HG03432 (cell line): Measurements from ENCODE around the gene LRRC66.

ENCODE experiments used
- ATAC-seq: cut with Tn5 transposase; IDR thresholded peaks from one replicate; pipeline ENCODE4 v1.9.1; 2021; ENCODE audit warnings: mild to moderate bottlenecking, moderate library complexity; ENCODE audit not compliant: unreplicated experiment

The LRRC66 gene

DNA sequence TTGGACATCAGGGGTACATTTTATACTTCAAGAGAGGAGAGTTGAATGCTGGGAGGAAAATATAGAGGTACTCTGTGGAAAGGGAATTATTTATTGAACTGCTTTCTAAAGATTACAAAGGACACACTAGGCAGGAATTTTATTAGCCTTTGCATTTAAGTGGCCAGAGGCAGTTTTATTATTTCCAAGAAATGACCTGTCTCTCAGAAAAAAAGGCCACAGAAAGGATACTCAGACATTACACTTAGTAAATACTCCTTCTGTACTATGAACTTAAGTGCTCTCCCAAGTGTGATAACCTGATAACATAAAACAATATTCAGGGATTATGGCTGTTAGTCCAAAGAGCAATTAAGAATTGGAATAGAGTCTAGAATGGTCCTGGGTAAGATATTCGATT lies 7.5 kb downstream of the LRRC66 start:
- ATAC-seq = no peak

DNA sequence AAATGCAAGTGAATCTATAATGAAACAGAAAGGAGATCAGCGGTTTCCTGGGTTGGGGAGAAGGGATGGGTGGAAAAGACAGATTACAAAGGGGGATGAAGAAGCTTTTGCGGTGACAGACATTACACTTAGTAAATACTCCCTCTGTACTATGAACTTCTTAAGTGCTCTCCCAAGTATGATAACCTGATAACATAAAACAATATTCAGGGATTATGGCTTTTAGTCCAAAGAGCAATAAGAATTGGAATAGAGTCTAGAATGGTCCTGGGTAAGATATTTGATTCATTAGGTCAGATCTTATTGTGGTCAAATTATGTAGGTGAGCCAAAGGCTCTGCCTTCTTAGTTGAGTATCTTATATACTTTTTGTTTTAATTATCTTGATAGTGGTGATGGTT lies 9.2 kb downstream of the LRRC66 start:
- no peak for ATAC-seq

DNA sequence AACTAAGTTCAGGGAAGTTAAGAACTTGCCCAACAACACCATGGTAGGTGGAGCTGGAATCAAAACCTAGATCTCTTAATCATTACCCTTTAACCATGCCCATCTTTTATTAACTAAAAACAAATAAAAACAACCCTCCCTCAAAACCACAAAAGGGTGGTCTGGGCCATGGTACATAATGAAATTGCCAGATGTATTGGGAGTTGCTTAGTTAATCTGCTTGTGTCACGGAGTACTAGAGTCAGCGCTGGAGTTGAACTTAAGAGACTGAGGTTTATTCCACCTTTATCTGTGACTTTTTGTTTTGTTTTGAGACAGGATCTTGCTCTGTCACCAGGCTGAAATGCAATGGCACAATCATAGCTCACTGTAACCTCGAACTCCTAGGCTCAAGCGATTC lies 13.3 kb downstream of the LRRC66 start:
- ATAC-seq = no peak

DNA sequence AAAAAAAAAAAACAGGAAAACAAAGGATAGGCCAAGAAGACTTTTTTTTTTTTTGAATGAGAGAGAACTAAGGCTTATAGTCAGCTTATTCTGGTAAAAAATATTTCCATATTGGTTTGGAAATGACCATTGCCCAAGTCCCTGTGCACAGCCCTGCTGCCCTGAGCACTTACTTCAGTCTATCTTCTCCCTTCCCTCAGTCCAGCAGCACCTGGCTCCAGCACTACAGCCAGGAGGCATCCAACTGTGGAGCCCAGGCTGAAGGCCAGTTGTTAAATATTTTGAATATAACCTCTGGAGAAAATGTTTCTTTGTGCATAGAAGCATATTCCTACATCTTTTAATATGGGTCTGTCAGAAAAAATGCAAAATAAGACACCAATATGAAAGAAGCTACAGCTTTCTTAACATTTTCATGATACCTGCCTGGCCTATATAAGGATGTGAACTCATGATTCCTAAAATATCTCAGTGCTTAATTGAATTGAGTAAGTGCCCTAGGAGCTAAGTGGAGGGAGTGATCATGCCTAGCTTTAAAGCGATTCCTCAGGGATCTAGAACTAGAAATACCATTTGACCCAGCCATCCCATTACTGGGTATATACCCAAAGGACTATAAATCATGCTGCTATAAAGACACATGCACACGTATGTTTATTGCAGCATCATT lies 14.4 kb downstream of the LRRC66 start:
- ATAC-seq = no peak

DNA sequence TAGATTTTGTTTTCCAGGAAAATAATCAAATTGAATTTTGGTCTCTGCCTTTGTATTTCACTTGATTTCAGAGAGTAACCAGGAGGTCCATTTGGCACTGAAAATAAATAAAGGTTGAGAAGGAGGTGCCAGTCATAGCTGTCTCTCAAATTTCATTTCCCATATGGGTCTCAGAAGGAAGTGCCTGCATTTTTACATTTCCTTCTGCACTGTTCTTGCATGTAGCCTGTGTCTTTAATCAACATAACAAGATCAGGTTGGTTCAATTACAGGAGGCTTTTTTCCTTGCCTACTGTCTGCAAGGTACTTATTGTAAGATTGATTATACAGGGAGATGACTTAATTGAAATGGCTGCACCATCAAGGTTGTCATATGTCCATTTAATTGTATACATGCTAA lies 15.7 kb downstream of the LRRC66 start:
- no peak for ATAC-seq

DNA sequence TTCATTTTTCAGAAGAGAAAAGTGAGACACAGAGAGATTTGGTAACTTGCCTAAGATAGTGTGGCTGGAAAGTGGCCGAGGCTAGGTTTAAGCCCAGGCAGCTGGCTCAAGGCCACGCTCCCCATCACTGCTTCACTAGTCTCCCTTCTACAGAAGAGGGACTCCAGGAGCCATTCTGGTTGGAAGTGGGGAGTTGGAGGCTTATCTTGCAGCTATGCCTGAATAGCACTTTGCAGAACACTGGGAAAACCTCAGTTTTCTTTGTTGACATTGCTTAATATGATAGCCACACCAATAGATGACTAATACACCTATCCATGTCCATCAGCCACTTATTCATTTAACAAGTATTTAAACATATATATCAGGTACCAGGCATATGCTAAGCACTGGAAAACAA lies 18.5 kb downstream of the LRRC66 start:
- ATAC-seq = no peak

DNA sequence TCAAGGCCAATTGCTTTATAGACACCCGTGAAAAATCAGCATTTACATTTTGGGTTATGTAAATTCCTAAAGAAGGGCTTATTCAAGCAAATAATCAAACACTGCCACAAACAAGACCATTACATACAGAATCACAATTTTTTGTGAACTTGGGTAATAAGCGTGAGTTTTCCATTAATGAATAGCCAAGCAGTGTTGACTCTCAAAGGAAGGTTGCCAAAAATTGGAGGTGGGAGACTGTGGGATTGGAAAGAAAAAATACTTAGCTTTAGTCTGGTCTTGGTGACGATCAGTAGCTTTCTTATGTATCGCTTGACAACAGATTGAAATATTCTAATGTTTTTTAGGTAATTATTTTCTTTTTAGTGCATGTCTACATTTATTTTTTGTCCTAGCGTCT lies 20.9 kb downstream of the LRRC66 start:
- ATAC-seq = no peak

DNA sequence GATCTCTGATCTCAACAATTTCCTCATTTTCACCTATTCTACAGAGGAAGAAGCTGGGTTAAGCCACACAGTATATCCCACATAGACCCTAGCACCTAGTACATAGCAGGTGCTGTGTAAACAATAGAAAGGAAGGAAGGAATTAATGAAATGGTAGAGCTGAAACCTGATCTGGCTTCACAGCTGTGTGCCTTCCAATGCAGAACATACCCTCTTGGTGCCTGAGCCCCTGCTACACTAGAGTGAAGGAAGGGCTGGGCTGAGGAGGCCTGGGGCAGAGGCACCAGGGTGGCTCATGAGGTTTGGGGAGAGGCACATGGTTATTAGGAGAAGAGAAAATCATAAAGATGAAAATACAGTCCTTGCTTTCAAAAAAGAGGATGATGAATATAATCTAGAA lies 21.3 kb downstream of the LRRC66 start:
- ATAC-seq = no peak

DNA sequence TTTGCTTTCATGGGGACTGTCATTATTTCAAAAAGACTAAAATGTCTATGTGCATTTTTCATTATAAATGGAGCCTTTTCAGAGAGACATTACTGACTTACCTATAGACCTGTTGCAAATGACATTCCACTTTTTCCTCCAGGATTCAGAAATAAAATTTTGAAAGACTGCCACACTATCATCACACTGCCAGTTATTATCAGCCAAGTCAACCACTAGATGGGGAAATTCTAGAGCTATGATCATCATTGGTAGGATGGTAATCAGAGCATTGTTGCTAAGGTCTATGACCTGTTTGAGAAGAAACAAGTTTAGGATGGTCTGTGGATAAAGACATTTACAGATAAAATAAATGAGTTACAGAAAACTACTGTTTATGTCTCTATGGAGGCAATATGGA lies 22.5 kb downstream of the LRRC66 start:
- no peak for ATAC-seq

DNA sequence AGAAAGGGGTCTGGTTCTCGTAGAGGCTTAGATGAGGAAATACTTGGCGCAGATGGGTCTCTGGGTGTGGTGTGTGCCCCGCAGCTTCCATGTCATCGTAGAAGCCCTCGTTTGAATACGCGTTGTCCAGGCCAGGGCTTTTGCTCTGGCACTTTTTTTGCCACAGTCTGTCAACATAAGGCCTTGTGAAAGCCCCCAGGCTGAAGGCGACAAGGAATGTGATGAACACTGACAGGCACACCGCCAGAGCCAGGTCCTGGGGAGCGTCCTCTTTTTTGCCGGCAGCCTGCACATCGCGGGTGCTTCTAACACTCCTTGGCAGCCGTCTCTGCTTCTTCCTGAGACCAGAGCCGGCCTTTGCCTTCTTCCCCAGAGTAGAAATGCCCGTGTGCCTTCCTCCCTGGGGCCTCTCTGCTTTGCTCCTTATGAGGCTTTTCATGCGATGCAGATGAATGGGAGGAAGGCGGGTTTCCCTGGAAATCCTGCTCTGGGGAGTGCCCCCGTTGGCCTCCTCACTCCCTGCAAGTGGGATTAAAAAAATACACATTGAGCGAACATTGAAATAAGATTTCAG lies 24.4 kb downstream of the LRRC66 start:
- ATAC-seq = no peak

DNA sequence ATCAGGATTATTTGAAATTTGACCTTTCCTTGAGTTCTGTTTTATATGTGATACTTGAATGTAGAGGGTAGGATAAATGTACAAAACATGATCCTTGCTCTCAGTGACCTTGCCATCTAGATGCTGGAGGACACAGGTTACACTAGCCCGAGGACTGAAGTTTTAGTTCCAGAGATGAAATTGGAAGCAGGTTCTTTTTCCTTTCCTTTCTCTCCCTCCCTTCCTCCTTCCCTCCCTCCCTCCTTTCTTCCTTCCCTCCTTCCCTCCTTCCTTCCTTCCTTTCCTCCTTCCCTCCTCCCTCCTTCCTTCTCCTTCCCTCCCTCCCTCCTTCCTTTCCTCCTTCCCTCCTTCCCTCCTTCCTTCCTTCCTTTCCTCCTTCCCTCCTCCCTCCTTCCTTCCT lies 54.3 kb downstream of the LRRC66 start:
- no peak for ATAC-seq

DNA sequence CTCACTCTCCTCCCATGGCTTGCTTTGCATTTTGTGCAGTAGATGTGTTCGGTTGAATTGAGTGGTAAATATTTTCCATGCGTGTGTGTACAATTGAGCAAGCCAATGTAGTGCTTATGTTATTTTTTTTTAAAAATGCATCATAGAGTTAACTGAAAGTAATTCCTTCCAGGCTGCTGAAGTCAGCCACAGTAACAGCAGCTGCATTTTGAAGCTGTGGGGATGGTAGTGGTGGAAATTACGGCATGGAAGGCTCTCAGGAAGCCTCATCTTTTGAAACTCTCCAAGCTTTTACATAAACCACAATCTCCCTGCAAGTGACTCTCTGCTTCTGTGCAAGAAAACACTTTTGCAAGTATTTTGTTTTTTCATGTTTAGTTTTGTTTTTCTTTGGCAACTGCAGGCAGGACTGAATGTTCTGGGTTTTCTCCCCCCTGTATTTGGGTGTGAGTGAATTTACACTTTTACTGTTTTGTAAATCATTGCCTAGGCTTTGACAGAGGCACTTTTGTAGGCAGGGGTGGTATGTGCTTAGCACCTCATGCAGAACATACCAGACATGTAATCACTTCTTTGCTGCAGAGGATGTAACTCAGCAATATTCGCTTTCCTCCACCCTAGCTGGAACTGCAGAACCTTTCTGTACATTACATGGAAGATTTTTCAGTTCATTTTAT lies 56.2 kb downstream of the LRRC66 start:
- ATAC-seq = no peak

DNA sequence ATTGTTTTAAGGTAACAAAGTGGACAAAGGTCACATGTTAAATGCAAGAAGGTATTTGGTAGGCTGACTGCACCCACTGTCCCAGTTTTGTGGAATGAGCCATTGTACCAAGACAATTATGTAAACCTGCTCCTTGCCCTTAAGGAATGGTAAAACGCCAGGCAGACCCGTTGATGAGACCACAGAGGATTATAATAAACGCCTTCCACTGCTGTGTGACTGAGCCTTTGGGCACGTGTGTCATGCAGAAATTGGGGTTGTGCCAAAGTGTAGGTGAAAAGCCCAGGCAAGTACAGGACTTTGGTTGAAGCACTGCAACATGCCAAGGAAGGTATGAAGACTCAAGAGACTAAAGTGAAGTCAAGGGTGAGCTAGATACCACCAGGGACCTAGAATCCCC lies 59.7 kb downstream of the LRRC66 start:
- no peak for ATAC-seq

DNA sequence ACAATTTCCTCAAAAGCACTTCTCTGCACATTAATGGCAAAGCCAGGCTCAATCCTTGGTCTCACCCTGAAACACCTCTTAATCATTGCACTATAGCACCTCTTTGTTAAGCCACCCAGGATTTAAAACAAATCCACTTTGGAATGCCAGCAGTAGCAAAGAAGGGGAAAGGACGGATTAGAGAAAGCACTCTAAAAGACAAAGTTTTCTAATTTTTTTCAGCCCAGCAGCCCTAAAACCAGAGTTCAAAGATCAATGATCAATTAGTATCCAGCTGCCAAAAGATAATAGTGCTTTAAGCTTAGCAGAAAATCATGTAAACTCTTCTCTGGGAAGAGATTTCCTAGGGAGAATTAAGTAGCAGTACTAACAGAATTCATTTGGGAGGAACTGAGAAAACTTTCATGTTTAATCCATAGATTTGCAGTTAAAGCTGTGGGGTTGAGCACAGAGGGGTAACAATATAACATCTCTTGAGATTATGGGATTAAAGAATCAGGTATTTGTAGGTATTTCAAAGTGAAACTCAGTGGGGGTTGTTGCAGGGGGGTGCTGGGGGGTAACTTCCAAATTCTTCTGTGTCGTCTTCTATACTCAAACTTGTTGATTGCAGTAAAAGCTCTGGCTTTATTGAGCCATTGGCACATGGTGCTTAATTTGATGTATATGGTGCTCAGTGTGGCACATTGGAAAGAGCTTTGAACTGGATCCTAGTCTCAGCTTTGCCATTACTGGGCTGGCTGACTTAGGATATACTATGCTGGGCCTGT lies 61.8 kb downstream of the LRRC66 start:
- ATAC-seq = no peak
